Pancreas (tissue), 10 donors: ENCODE data around the gene RNF157. TPM values are rescaled to one million over a fixed set of nuclear protein-coding genes. Genes with fewer than 3 reads are reported as not detected.

Source experiments
- ATAC-seq, 4 donors: fragments of 200-7000 bp; cut with Tn5 transposase; one replicate each; pipeline versions ENCODE4 v1.8.0 to v1.9.1; 2020; ENCODE audit warnings: mild to moderate bottlenecking in 4 of 4, moderate library complexity in 4 of 4
- DNase-seq, 6 donors: peaks; one replicate each; pipeline ENCODE4 v3.0.0-alpha.2; 2020
- FAIRE-seq: peaks from 2 replicates; lab custom pipeline; 2012; peaks lifted over from hg19 to GRCh38; lab: Jason Lieb, UNC
- H3K27ac ChIP-seq, 4 donors: fragments of 200-600 bp; sonication (generic); 1 replicate in 3 of 4; 2 replicates in 1 of 4; pipeline versions ENCODE4 v1.5.0 to v1.8.0; 2020
- H3K27me3 ChIP-seq, 4 donors: fragments of 200-600 bp; one replicate each; pipeline ENCODE4 v1.8.0; 2021
- H3K36me3 ChIP-seq, 3 donors: fragments of 200-600 bp; sonication (generic) in 1 of 3; one replicate each; pipeline versions ENCODE4 v1.5.0 to v1.8.0; 2020 to 2021
- H3K4me1 ChIP-seq, 3 donors: fragments of 200-600 bp; one replicate each; pipeline ENCODE4 v1.8.0; 2021
- H3K4me3 ChIP-seq, 4 donors: fragments of 200-600 bp; sonication (generic) in 2 of 4; one replicate each; pipeline versions ENCODE4 v1.5.0 to v1.8.0; 2020 to 2021
- H3K9me3 ChIP-seq, 4 donors: fragments of 200-600 bp; one replicate each; pipeline ENCODE4 v1.8.0; 2021
- CTCF ChIP-seq, 4 donors: fragments of 200-600 bp; sonication (generic) in 3 of 4; IDR thresholded peaks; one replicate each; pipeline versions ENCODE4 v1.5.0 to v1.8.0; 2021; ENCODE audit warnings: antibody characterized with exemption in 4 of 4
- WGBS, 2 donors: extraction: QIAGEN DNeasy Blood & Tissue Kit; methylation state at CpG; one replicate each; pipeline ENCODE4 v1.1.7; 2013; 5-methylcytosine and 5-hydroxymethylcytosine counted together
- intact Hi-C, 3 donors: fragments of 100-400 bp; cut with DNase I; formaldehyde crosslinking; loops; one replicate each; pipeline versions ENCODE4 v1.11.1 to v1.14.2; 2022
- polyA plus RNA-seq, 2 donors: library from polyadenylated mRNA; stranded (reverse); fragments of 200-250 nt; gene quantifications; one replicate each; pipeline ENCODE4 v1.2.3, GENCODE V29; 2013
- total RNA-seq, 6 donors: library from RNA; stranded (reverse); fragmentation: NEBNext Ultra II Directional in 4 of 6; extraction: Animal tissue kit (Norgen Biotek cat#: 25700) in 4 of 6; gene quantifications; one replicate each; pipeline versions ENCODE4 v1.2.1 to v1.2.4, GENCODE V29; 2021 to 2023
- donor health status: healthy with polysubstance abuse.
- donor health status: DM: no; HTN: no; CAD: no; lungs with moderate emphysema.
- donor health status: DM: no; HTN: no; CAD: no.
- donor health status: control.
- donor health status: control.
- donor health status: Bipolar disorder and iron deficiency.
- donor health status: DM: yes; HTN: yes; CAD: no.
- donor health status: DM: no; HTN: no; CAD: no.
- donor health status: DM: no; HTN: no; CAD: no.
- donor health status: DM: yes; HTN: yes; CAD: no.

Gene RNF157
- total and polyA plus RNA-seq, 8 donors, result 0.87 to 6.4 (median 3.3) TPM

- intact Hi-C loops, result loop anchor here in 2 of 3 donors (5.0 kb wide), 2 partner anchors 154 to 159 kb away; no protein-coding TSS in a partner anchor
- peaks cover 0 to 4% (median 0%) of the 10 kb centered on the region in 3 donors for H3K4me1 ChIP-seq
- whole genome bisulfite sequencing, 2 donors, result 77 to 83% methylated on average over 5 of the region's 5 CpGs
- no peaks in the 10 kb centered on the region for H3K27me3 ChIP-seq
- no peak for ATAC-seq
- no peak for TF ChIP-seq CTCF (IDR thresholded peaks at IDR 0.05)
- H3K9me3 ChIP-seq, result no peaks in the 10 kb centered on the region
- H3K36me3 ChIP-seq, result no peaks in the 10 kb centered on the region
- no peak for DNase-seq
- H3K4me3 ChIP-seq, result no peak overlapping the region
- no peak overlapping the region for H3K27ac ChIP-seq
- FAIRE-seq, result no peak
Observed at GRCh38 chr17:76123191-76123499, 117.1 kb downstream of the RNF157 start.

GRCh38 chr17:76122431-76123190 is 117.7 kb downstream of the RNF157 start:
- no peak for TF ChIP-seq CTCF (IDR thresholded peaks at IDR 0.05)
- DNase-seq (peak in 1 of 6 donors; percentile 66), FAIRE-seq (no peak)

GRCh38 chr17:76121932-76122430 is 118.3 kb downstream of the RNF157 start:
- Histone ChIP-seq H3K36me3 (no peaks in the 10 kb centered on the region), H3K27ac (no peak overlapping the region), H3K4me3 (peak overlapping the region in 2 of 4 donors; percentile 28 to 39), H3K9me3 (no peaks in the 10 kb centered on the region), H3K4me1 (peaks cover 0 to 4% (median 0%) of the 10 kb centered on the region in 3 donors), H3K27me3 (no peaks in the 10 kb centered on the region)
- no peak for TF ChIP-seq CTCF (IDR thresholded peaks at IDR 0.05)
- peak in 1 of 6 donors; percentile 75 for DNase-seq
- intact Hi-C loops, result loop anchor here in 2 of 3 donors (5.0 kb wide), 2 partner anchors 155 to 160 kb away; no protein-coding TSS in a partner anchor
- no peak for FAIRE-seq
- WGBS, 2 donors, result 42 to 47% methylated on average over 41 to 42 of the region's 42 CpGs
- peak; percentile 46 to 60 (median 55) for ATAC-seq

More at GRCh38 chr17:76122431-76123190, 117.7 kb downstream of the RNF157 start:
- ATAC-seq, result no peak
- WGBS, 2 donors, result 89 to 94% methylated on average over 23 to 24 of the region's 24 CpGs
- Histone ChIP-seq H3K27ac (no peak overlapping the region), H3K9me3 (no peaks in the 10 kb centered on the region), H3K4me1 (peaks cover 0 to 4% (median 0%) of the 10 kb centered on the region in 3 donors), H3K4me3 (no peak overlapping the region), H3K36me3 (no peaks in the 10 kb centered on the region), H3K27me3 (no peaks in the 10 kb centered on the region)
- intact Hi-C loops, result loop anchor here in 2 of 3 donors (5.0 kb wide), 2 partner anchors 155 to 160 kb away; no protein-coding TSS in a partner anchor

GRCh38 chr17:76120658-76121008 is 119.7 kb downstream of the RNF157 start:
- Histone ChIP-seq H3K4me1 (peaks cover 0 to 4% (median 0%) of the 10 kb centered on the region in 3 donors), H3K4me3 (no peak overlapping the region), H3K27ac (no peak overlapping the region), H3K36me3 (no peaks in the 10 kb centered on the region), H3K9me3 (no peaks in the 10 kb centered on the region), H3K27me3 (no peaks in the 10 kb centered on the region)
- ATAC-seq (no peak), DNase-seq (no peak), FAIRE-seq (no peak)
- intact Hi-C loops, result loop anchor here in 2 of 3 donors (5.0 kb wide), 2 partner anchors 157 to 162 kb away; no protein-coding TSS in a partner anchor
- WGBS, 2 donors, result 79 to 85% methylated on average over 5 of the region's 5 CpGs
- TF ChIP-seq CTCF (IDR thresholded peaks at IDR 0.05), result no peak
